ENCODE data around the gene MSH5. TPM values are rescaled to one million over a fixed set of nuclear protein-coding genes. Genes with fewer than 3 reads are reported as not detected.

The MSH5 gene
- total and polyA plus RNA-seq, 9 of the 15 experiments (the other 6 are each of a cell fraction or from before 2014, with no cell fraction given) = 12.5 to 104 (median 46.6) TPM

- TF ChIP-seq MYNN (IDR thresholded peaks at IDR 0.05) (peak; percentile 98), MYNN (CRISPR knock-in tag; IDR thresholded peaks at IDR 0.05) (no peak), DACH1 (IDR thresholded peaks at IDR 0.05; ENCODE audit: partially characterized antibody) (peak; percentile 76), HNRNPLL (IDR thresholded peaks at IDR 0.05; ENCODE audit: low read depth, low read length, poor library complexity, severe bottlenecking) (peak; percentile 52), CREB1 (IDR thresholded peaks at IDR 0.05) (peak; percentile 94), CREB1 (CRISPR knock-in tag; IDR thresholded peaks at IDR 0.05) (peak; percentile 91), ZNF512 (tag; IDR thresholded peaks at IDR 0.05) (no peak), SMAD2 (IDR thresholded peaks at IDR 0.05; ENCODE audit: low read depth, low read length) (no peak), POLR2AphosphoS5 (IDR thresholded peaks at IDR 0.05; ENCODE audit: control insufficient read depth, insufficient read depth, low read depth, low read length) (peak; percentile 88), MAX (CRISPR knock-in tag; IDR thresholded peaks at IDR 0.05) (peak; percentile 94), POLR2B (IDR thresholded peaks at IDR 0.05; ENCODE audit: low read depth, partially characterized antibody) (peak; percentile 83), HMGN3 (IDR thresholded peaks at IDR 0.05; ENCODE audit: borderline replicate concordance, extremely low read depth, insufficient read length, low read depth, low read length) (peak; percentile 100), CTBP1 (IDR thresholded peaks at IDR 0.05; ENCODE audit: borderline replicate concordance) (peak; percentile 99), SMAD1 (IDR thresholded peaks at IDR 0.05; ENCODE audit: low read depth, low read length, partially characterized antibody) (peak; percentile 100), PYGO2 (tag; IDR thresholded peaks at IDR 0.05) (peak; percentile 69; the same call in 1 of the 2 replicates), ZSCAN29 (IDR thresholded peaks at IDR 0.05) (peak; percentile 29), CCNT2 (IDR thresholded peaks at IDR 0.05; ENCODE audit: borderline replicate concordance, extremely low read depth, insufficient read length, low read depth, low read length) (peak; percentile 98), ATF7 (IDR thresholded peaks at IDR 0.05) (peak; percentile 98), GTF2E2 (tag; IDR thresholded peaks at IDR 0.05) (peak; percentile 29; the same call in 1 of the 2 replicates), YY1 (IDR thresholded peaks at IDR 0.05; ENCODE audit: borderline replicate concordance in 1 of 3, control insufficient read depth in 1 of 3, extremely low read depth in 1 of 3, insufficient read depth in 3 of 3, insufficient read length in 1 of 3, insufficient replicate concordance in 2 of 3, low read depth in 1 of 3, low read length in 2 of 3) (peak in 1 of 3 experiments; percentile 68), CBFB (CRISPR knock-in tag; IDR thresholded peaks at IDR 0.05) (peak; percentile 90), BCL6 (CRISPR knock-in tag; IDR thresholded peaks at IDR 0.05) (0 out of 2 replicates have a peak, but pooled peaks have one; percentile 38), ZBTB26 (CRISPR knock-in tag; IDR thresholded peaks at IDR 0.05) (peak; percentile 43; the same call in 1 of the 2 replicates), DIDO1 (tag; IDR thresholded peaks at IDR 0.05; ENCODE audit: low read depth) (0 out of 2 replicates have a peak, but pooled peaks have one; percentile 19), ZNF785 (CRISPR knock-in tag; IDR thresholded peaks at IDR 0.05) (no peak), MTA1 (IDR thresholded peaks at IDR 0.05; ENCODE audit: borderline replicate concordance) (peak; percentile 92), E2F3 (CRISPR knock-in tag; IDR thresholded peaks at IDR 0.05) (peak; percentile 67)
These were observed 37.3 kb downstream of the MSH5 start, which contains the start of gene VWA7 (continued) for GRCh38 chr6:31776989-31777666.
